ENCODE measurements around the gene GSG1L.
"Not testable (repeated sequence)": the region's sequence is repeated elsewhere in the genome, so short reads cannot be mapped to it uniquely, and the experiment has no call there.

Gene GSG1L

GRCh38 chr16:27890006-27890405 is 173.5 kb downstream of the GSG1L start:
- no peak for ATAC-seq

- ATAC-seq: no peak
Observed at GRCh38 chr16:27883576-27883975, 179.9 kb downstream of the GSG1L start.

- ATAC-seq: no peak
Observed at GRCh38 chr16:27880287-27880686, 183.2 kb downstream of the GSG1L start.

GRCh38 chr16:27879601-27880247 is 183.8 kb downstream of the GSG1L start:
- ATAC-seq: no peak

- ATAC-seq: not testable (repeated sequence)
Observed at GRCh38 chr16:27872627-27873026, 190.9 kb downstream of the GSG1L start.

GRCh38 chr16:27870116-27870798 is 193.3 kb downstream of the GSG1L start:
- ATAC-seq: no peak

- no peak for ATAC-seq
Observed at GRCh38 chr16:27869411-27869810, 194.1 kb downstream of the GSG1L start.

- ATAC-seq: no peak
Observed at GRCh38 chr16:27868180-27868579, 195.3 kb downstream of the GSG1L start.

- ATAC-seq: peak in 1 of 2 donors; percentile 27
Observed at GRCh38 chr16:27867122-27868110, 196.1 kb downstream of the GSG1L start.

- no peak for ATAC-seq
Observed at GRCh38 chr16:27863377-27863776, 200.1 kb downstream of the GSG1L start.

- no peak for ATAC-seq
Observed at GRCh38 chr16:27862953-27863352, 200.6 kb downstream of the GSG1L start.

GRCh38 chr16:27860091-27860490 is 203.4 kb downstream of the GSG1L start:
- no peak for ATAC-seq

GRCh38 chr16:27859020-27859419 is 204.5 kb downstream of the GSG1L start:
- ATAC-seq: no peak

- ATAC-seq: no peak
Observed at GRCh38 chr16:27853651-27854050, 209.9 kb downstream of the GSG1L start.

GRCh38 chr16:27853101-27853500 is 210.4 kb downstream of the GSG1L start:
- no peak for ATAC-seq

GRCh38 chr16:27852681-27853080 is 210.8 kb downstream of the GSG1L start:
- ATAC-seq: no peak

- no peak for ATAC-seq
Observed at GRCh38 chr16:27852116-27852515, 211.4 kb downstream of the GSG1L start.

- ATAC-seq: no peak
Observed at GRCh38 chr16:27851586-27851985, 211.9 kb downstream of the GSG1L start.

GRCh38 chr16:27849621-27850020 is 213.9 kb downstream of the GSG1L start:
- no peak for ATAC-seq

- ATAC-seq: no peak
Observed at GRCh38 chr16:27847030-27847550, 216.4 kb downstream of the GSG1L start.

GRCh38 chr16:27844826-27845225 is 218.7 kb downstream of the GSG1L start:
- ATAC-seq: no peak

- no peak for ATAC-seq
Observed at GRCh38 chr16:27843800-27844199, 219.7 kb downstream of the GSG1L start.

- ATAC-seq: no peak
Observed at GRCh38 chr16:27841911-27842310, 221.6 kb downstream of the GSG1L start.
